H1 (cell line): Measurements from ENCODE around the gene MARCHF10. TPM values are rescaled to one million over a fixed set of nuclear protein-coding genes. Genes with fewer than 3 reads are reported as not detected.

Experiments used
- CTCF ChIA-PET: fragments of 300-600 bp; sonication (Branson Sonifier 250); formaldehyde crosslinking; loops from one replicate; lab custom pipeline; 2021; ENCODE audit not compliant: partially characterized antibody; lab: Charles Lee
- POLR2A ChIA-PET: fragments of 300-600 bp; sonication (Branson Sonifier 250); formaldehyde crosslinking; loops from one replicate; lab custom pipeline; 2021; ENCODE audit warnings: inconsistent platforms; ENCODE audit not compliant: partially characterized antibody; lab: Charles Lee
- DNase-seq, 2 experiments: peaks; one replicate each; pipeline versions ENCODE4 v3.0.0 to v3.0.0-alpha.2; 2010 to 2022; ENCODE audit warnings: low spot score in 2 of 2, low read depth in 1 of 2, mixed read lengths in 1 of 2
- FAIRE-seq: peaks from 2 replicates; lab custom pipeline; 2011; peaks lifted over from hg19 to GRCh38; lab: Jason Lieb, UNC
- H2AFZ ChIP-seq: 2 replicates; pipeline ENCODE4 v1.8.1; 2012; ENCODE audit warnings: low read length, inconsistent platforms
- H2AK5ac ChIP-seq: 2 replicates; pipeline ENCODE4 v1.6.1; 2013; ENCODE audit warnings: low read depth, low read length
- H2BK120ac ChIP-seq: replicated peaks from 2 replicates; pipeline ENCODE3; 2013; ENCODE audit warnings: low read depth, low read length, inconsistent platforms
- H2BK12ac ChIP-seq: 2 replicates; pipeline ENCODE4 v1.6.1; 2013; ENCODE audit warnings: low read depth, low read length
- H2BK15ac ChIP-seq: 2 replicates; pipeline ENCODE4 v1.6.1; 2013; ENCODE audit warnings: low read length
- H2BK20ac ChIP-seq: 2 replicates; pipeline ENCODE4 v1.6.1; 2013; ENCODE audit warnings: low read length
- H2BK5ac ChIP-seq: 2 replicates; pipeline ENCODE4 v1.6.1; 2013; ENCODE audit warnings: low read depth, low read length
- H3K14ac ChIP-seq: 2 replicates; pipeline ENCODE4 v1.6.1; 2013; ENCODE audit warnings: inconsistent platforms; ENCODE audit not compliant: insufficient read length
- H3K18ac ChIP-seq: 2 replicates; pipeline ENCODE4 v1.6.1; 2013; ENCODE audit warnings: low read length; ENCODE audit errors: extremely low read depth
- H3K23ac ChIP-seq: 2 replicates; pipeline ENCODE4 v1.6.1; 2013; ENCODE audit warnings: inconsistent platforms; ENCODE audit not compliant: insufficient read length
- H3K23me2 ChIP-seq: 2 replicates; pipeline ENCODE4 v1.6.1; 2013; ENCODE audit warnings: low read depth, low read length
- H3K27ac ChIP-seq: 2 replicates; pipeline ENCODE4 v1.6.1; 2011; ENCODE audit warnings: low read depth, low read length, inconsistent platforms
- H3K27me3 ChIP-seq, 4 experiments: replicated peaks in 1 of 4; 1 replicate in 1 of 4; 2 replicates in 3 of 4; pipeline versions ENCODE4 v1.6.1 to v1.8.1; 2011 to 2013; ENCODE audit warnings: low read length in 3 of 4, mild to moderate bottlenecking in 3 of 4, inconsistent platforms in 2 of 4, mixed read lengths in 2 of 4, moderate library complexity in 1 of 4; ENCODE audit not compliant: control insufficient read depth in 3 of 4, insufficient read depth in 3 of 4; ENCODE audit errors: extremely low read depth in 1 of 4
- H3K36me3 ChIP-seq, 4 experiments: 2 replicates each; pipeline versions ENCODE4 v1.6.1 to v1.8.1; 2011 to 2013; ENCODE audit warnings: mild to moderate bottlenecking in 4 of 4, low read length in 3 of 4, moderate library complexity in 2 of 4, control low read depth in 1 of 4, inconsistent platforms in 1 of 4; ENCODE audit not compliant: insufficient read depth in 4 of 4, control insufficient read depth in 2 of 4
- H3K4ac ChIP-seq: replicated peaks from 2 replicates; pipeline ENCODE3; 2013; ENCODE audit warnings: low read length, low read depth, mixed read lengths, inconsistent platforms; ENCODE audit not compliant: insufficient read length
- H3K4me1 ChIP-seq, 4 experiments: replicated peaks in 1 of 4; 1 replicate in 1 of 4; 2 replicates in 3 of 4; pipeline versions ENCODE4 v1.6.1 to v1.8.1; 2011 to 2013; ENCODE audit warnings: low read length in 3 of 4, inconsistent platforms in 2 of 4, mixed read lengths in 1 of 4; ENCODE audit not compliant: insufficient read depth in 4 of 4, control insufficient read depth in 3 of 4
- H3K4me2 ChIP-seq, 2 experiments: 2 replicates each; pipeline versions ENCODE4 v1.6.1 to v1.8.1; 2011 to 2013; ENCODE audit warnings: low read depth in 2 of 2, low read length in 2 of 2, control low read depth in 1 of 2, inconsistent platforms in 1 of 2, mild to moderate bottlenecking in 1 of 2; ENCODE audit not compliant: insufficient read depth in 1 of 2
- H3K4me3 ChIP-seq, 4 experiments: fragments of 200-600, 300-600 bp in 1 of 4; sonication (generic), shearing (Covaris generic), sonication (Bioruptor Twin) in 1 of 4; 2 replicates each; pipeline versions ENCODE4 v1.5.1 to v1.8.1; 2011 to 2016; ENCODE audit warnings: low read length in 4 of 4, low read depth in 3 of 4, control low read depth in 2 of 4, inconsistent platforms in 2 of 4, mild to moderate bottlenecking in 2 of 4, mixed read lengths in 1 of 4, moderate library complexity in 1 of 4; ENCODE audit not compliant: insufficient read depth in 2 of 4; ENCODE audit errors: extremely low read depth in 1 of 4
- H3K56ac ChIP-seq: replicated peaks from 2 replicates; pipeline ENCODE3; 2013; ENCODE audit warnings: low read depth, mild to moderate bottlenecking, mixed read lengths, low read length, inconsistent platforms; ENCODE audit not compliant: insufficient read length
- H3K79me1 ChIP-seq: 2 replicates; pipeline ENCODE4 v1.6.1; 2013; ENCODE audit warnings: low read depth, low read length, control low read depth
- H3K79me2 ChIP-seq, 2 experiments: 2 replicates each; pipeline versions ENCODE4 v1.6.1 to v1.8.1; 2012 to 2013; ENCODE audit warnings: low read length in 2 of 2, mild to moderate bottlenecking in 2 of 2, inconsistent platforms in 1 of 2; ENCODE audit not compliant: insufficient read depth in 2 of 2, control insufficient read depth in 1 of 2
- H3K9ac ChIP-seq, 4 experiments: replicated peaks in 1 of 4; 1 replicate in 1 of 4; 2 replicates in 3 of 4; pipeline versions ENCODE4 v1.6.1 to v1.8.1; 2011 to 2013; ENCODE audit warnings: low read depth in 3 of 4, low read length in 3 of 4, control low read depth in 2 of 4, mild to moderate bottlenecking in 2 of 4, moderate library complexity in 2 of 4, inconsistent platforms in 1 of 4; ENCODE audit errors: extremely low read depth in 1 of 4
- H3K9me3 ChIP-seq, 2 experiments: 2 replicates each; pipeline versions ENCODE4 v1.6.1 to v1.8.1; 2012 to 2013; ENCODE audit warnings: mild to moderate bottlenecking in 2 of 2, moderate library complexity in 2 of 2, control low read depth in 1 of 2, inconsistent platforms in 1 of 2, low read depth in 1 of 2, low read length in 1 of 2, mixed read lengths in 1 of 2; ENCODE audit not compliant: insufficient read depth in 2 of 2
- H4K20me1 ChIP-seq, 2 experiments: replicated peaks in 1 of 2; 2 replicates each; pipeline versions ENCODE3 to v1.8.1; 2011 to 2013; ENCODE audit warnings: inconsistent platforms in 2 of 2, low read length in 2 of 2, mild to moderate bottlenecking in 1 of 2; ENCODE audit not compliant: insufficient read depth in 2 of 2, control insufficient read depth in 1 of 2
- H4K5ac ChIP-seq: 2 replicates; pipeline ENCODE4 v1.6.1; 2013; ENCODE audit warnings: low read length, low read depth, mixed read lengths, inconsistent platforms; ENCODE audit not compliant: insufficient read length
- H4K8ac ChIP-seq: 2 replicates; pipeline ENCODE4 v1.8.0; 2013; ENCODE audit warnings: mild to moderate bottlenecking, moderate library complexity, low read length, inconsistent platforms; ENCODE audit not compliant: insufficient read depth; ENCODE audit errors: extremely low read depth
- H4K91ac ChIP-seq: replicated peaks from 2 replicates; pipeline ENCODE3; 2013; ENCODE audit warnings: low read length, mixed read lengths, inconsistent platforms; ENCODE audit not compliant: insufficient read length
- BACH1 ChIP-seq: IDR thresholded peaks from 2 replicates; pipeline ENCODE4 v1.6.1; 2012; ENCODE audit warnings: low read length, improper control_type of control experiment
- E2F6 ChIP-seq: IDR thresholded peaks from 2 replicates; pipeline ENCODE4 v1.6.1; 2012; ENCODE audit warnings: inconsistent platforms
- KDM4A ChIP-seq: IDR thresholded peaks from one replicate; pipeline ENCODE4 v1.7.1; 2012; ENCODE audit warnings: low read depth, mild to moderate bottlenecking, moderate library complexity, low read length, inconsistent platforms; ENCODE audit not compliant: severe bottlenecking
- NRF1 ChIP-seq: IDR thresholded peaks from 2 replicates; pipeline ENCODE4 v1.6.1; 2011; ENCODE audit warnings: mild to moderate bottlenecking, low read depth, low read length, improper control_type of control experiment
- PHF8 ChIP-seq: fragments of 200-600 bp; sonication (generic); conservative IDR thresholded peaks from 2 replicates; pipeline ENCODE4 v1.7.1; 2012; ENCODE audit warnings: low read depth, mild to moderate bottlenecking, inconsistent platforms, low read length, moderate library complexity
- RAD21 ChIP-seq, 2 experiments: IDR thresholded peaks in 1 of 2; conservative IDR thresholded peaks in 1 of 2; 2 replicates each; pipeline ENCODE4 v1.6.1; 2011; ENCODE audit warnings: low read depth in 2 of 2, low read length in 2 of 2, improper control_type of control experiment in 1 of 2, inconsistent platforms in 1 of 2, mild to moderate bottlenecking in 1 of 2, moderate library complexity in 1 of 2
- RFX5 ChIP-seq: IDR thresholded peaks from 2 replicates; pipeline ENCODE4 v1.6.1; 2011; ENCODE audit warnings: low read depth, low read length, improper control_type of control experiment, borderline replicate concordance
- SRF ChIP-seq: IDR thresholded peaks from 2 replicates; pipeline ENCODE4 v1.6.1; 2011; ENCODE audit warnings: mild to moderate bottlenecking, low read depth, low read length, moderate library complexity
- WGBS, 2 experiments: shearing (Covaris generic) in 1 of 2; methylation state at CpG; one replicate each; pipeline versions ENCODE4 v1.1.6 to v1.1.7; 2013 to 2015; ENCODE audit warnings: low lambda C conversion rate in 2 of 2, mixed read lengths in 2 of 2, inconsistent platforms in 1 of 2, low coverage in 1 of 2, missing lambda C conversion rate in 1 of 2; ENCODE audit not compliant: insufficient replicate concordance in 2 of 2, insufficient coverage in 1 of 2, insufficient read length in 1 of 2; ENCODE audit errors: extremely low coverage in 1 of 2, missing lambda C conversion rate in 1 of 2; 5-methylcytosine and 5-hydroxymethylcytosine counted together
- long read RNA-seq, 2 experiments: library from RNA in 1 of 2; library from capped mRNA in 1 of 2; stranded (forward); transcript quantifications; one replicate each; pipeline ENCODE4 v2.0.0, GENCODE V29; 2021; ENCODE audit warnings: inconsistent platforms in 1 of 2
- polyA minus RNA-seq, 3 experiments: library from RNA; depleted of rRNA, polyadenylated mRNA; stranded (reverse); fragments of >200 nt; gene quantifications; 1 replicate in 2 of 3; 2 replicates in 1 of 3; pipeline ENCODE4 v1.2.3, GENCODE V29; 2011
- polyA plus RNA-seq, 7 experiments: library from polyadenylated mRNA; depleted of rRNA in 3 of 7; stranded (reverse) in 5 of 7; unstranded in 2 of 7; fragments of >200 nt in 5 of 7; fragments of 200-250 nt in 2 of 7; gene quantifications; 1 replicate in 5 of 7; 2 replicates in 1 of 7; 4 replicates in 1 of 7; pipeline versions ENCODE4 v1.2.1 to v1.2.3, GENCODE V29; 2011 to 2013; ENCODE audit warnings: missing spikeins in 2 of 7, mixed read lengths in 2 of 7
- total RNA-seq: library from RNA; stranded (reverse); fragmentation: NEBNext Ultra II Directional; extraction: Animal tissue kit (Norgen Biotek cat#: 25700); gene quantifications from 2 replicates; pipeline ENCODE4 v1.2.1, GENCODE V29; 2021

The MARCHF10 gene
- total RNA-seq (0.48 and 1.1 TPM in 2 replicates), polyA plus RNA-seq (2011; rRNA removed) (0.73 and 1.3 TPM in 2 replicates), polyA minus RNA-seq (2011; rRNA and poly(A)+ RNA removed) (0.32 TPM in 2 replicates)
- polyA plus RNA-seq (2011; cell fraction: cytosol; rRNA removed): 0.31 TPM
- polyA plus RNA-seq (2011; cell fraction: nucleus; rRNA removed): 0.78 TPM
- 0.59 to 1.1 TPM (median 0.63 TPM) in 4 replicates for polyA plus RNA-seq (2012, experiment 1 of 2)
- 0.81 TPM for polyA plus RNA-seq (2012, experiment 2 of 2)
- 0.41 TPM for polyA plus RNA-seq (2013, experiment 1 of 2)
- polyA plus RNA-seq (2013, experiment 2 of 2): 0.53 TPM
- not detected for polyA minus RNA-seq (2011; cell fraction: cytosol; rRNA and poly(A)+ RNA removed)
- 0.80 TPM for polyA minus RNA-seq (2011; cell fraction: nucleus; rRNA and poly(A)+ RNA removed)
- long read RNA-seq, experiment 1, partial matches to known transcripts: 1 of 1 reads
- long read RNA-seq, experiment 1, other reads (novel, unspliced or antisense): 0 of 1 reads
- long read RNA-seq, experiment 2: 0 reads

DNA sequence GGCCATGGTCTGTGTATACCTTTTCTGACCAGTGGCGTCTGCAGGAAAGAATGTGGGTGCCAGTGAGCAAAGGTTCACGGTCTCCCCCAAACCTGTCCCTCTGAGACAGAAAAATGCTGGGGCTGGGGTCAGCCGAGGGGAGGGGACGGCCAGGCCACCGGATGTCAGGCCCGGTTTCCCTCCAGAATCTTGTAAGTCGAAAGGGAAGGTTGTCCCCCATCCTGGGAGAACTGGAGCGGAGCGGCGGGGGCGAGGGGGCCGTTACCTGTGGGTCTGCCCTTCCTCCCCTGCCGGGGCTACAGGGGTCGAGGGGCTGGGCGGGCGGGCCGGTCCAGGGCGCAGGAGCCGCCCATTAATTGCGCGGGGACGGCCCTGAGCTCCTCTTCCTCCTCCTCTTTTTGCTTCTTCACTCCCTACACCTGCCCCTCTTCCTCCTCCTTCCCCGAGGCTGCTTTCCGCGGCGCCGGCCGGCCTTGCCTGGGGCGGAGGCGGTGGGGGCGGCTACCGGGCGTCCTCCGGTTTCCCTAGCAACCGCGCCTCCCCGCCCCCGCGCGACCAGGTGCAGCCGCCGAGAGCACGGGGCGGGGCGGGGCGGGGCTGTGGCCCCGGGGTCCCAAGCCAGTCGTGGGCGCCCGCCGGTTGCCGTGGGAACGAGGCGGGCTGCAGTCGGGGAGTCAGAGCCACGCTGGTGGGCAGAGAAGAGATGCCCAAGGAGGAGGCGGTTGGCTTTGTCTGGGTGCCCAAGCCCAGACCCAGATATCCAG is at the start of gene MARCHF10:
MARCHF10 (minus strand) TSS at position 503 of the 764 bp plus-strand sequence. CDS start 6,579 bp downstream, outside the sequence.
- Histone ChIP-seq H4K91ac (no peak within 1 kb of the TSS), H3K4me3 (peak within 1 kb of the TSS; percentile 20 to 61 (median 43)), H3K27ac (no peak within 1 kb of the TSS), H2BK15ac (no peak within 1 kb of the TSS), H2BK12ac (no peak within 1 kb of the TSS), H3K14ac (no peak within 1 kb of the TSS), H3K4ac (no peak within 1 kb of the TSS), H2AK5ac (no peak within 1 kb of the TSS), H3K27me3 (no peaks in the 10 kb centered on the region), H3K9me3 (no peaks in the 10 kb centered on the region), H2BK20ac (no peak within 1 kb of the TSS), H2BK5ac (no peak within 1 kb of the TSS), H3K23me2 (no peaks in the 10 kb centered on the region), H3K79me1 (no peaks in the 10 kb centered on the region), H4K5ac (no peak within 1 kb of the TSS), H3K9ac (no peak within 1 kb of the TSS; a peak in 2 of 7 replicates), H3K56ac (no peak within 1 kb of the TSS), H3K4me2 (peak within 1 kb of the TSS; percentile 64 to 71), H2AFZ (0 out of 2 replicates have a peak within 1 kb of the TSS, but pooled peaks have one; percentile 55), H4K20me1 (no peaks in the 10 kb centered on the region), H3K79me2 (no peaks in the 10 kb centered on the region), H3K36me3 (no peaks in the 10 kb centered on the region; a peak in 1 of 8 replicates), H2BK120ac (no peak within 1 kb of the TSS), H3K18ac (no peak within 1 kb of the TSS; the same call in 1 of the 2 replicates), H3K23ac (no peak within 1 kb of the TSS), H4K8ac (no peak within 1 kb of the TSS; the same call in 1 of the 2 replicates), H3K4me1 (peaks cover 0 to 3% (median 2%) of the 10 kb centered on the region in 4 experiments; a peak in 1 of 7 replicates)
- FAIRE-seq: no peak
- DNase-seq: peak in 1 of 2 experiments; percentile 78
- WGBS, 2 experiments: 10% methylated on average over 24 of the region's 57 CpGs; no CpG with 5 or more reads in 1 of the 2 experiments
- ChIA-PET CTCF (no interaction called here), POLR2A (no interaction called here)
- TF ChIP-seq KDM4A: no peak
- no peak for TF ChIP-seq SRF
- 0 out of 2 replicates have a peak, but pooled peaks have one; percentile 32 for TF ChIP-seq PHF8
- no peak for TF ChIP-seq NRF1
- no peak for TF ChIP-seq RFX5
- 0 out of 2 replicates have a peak, but pooled peaks have one; percentile 23 for TF ChIP-seq BACH1
- 0 out of 4 replicates have a peak, but pooled peaks of 1 of the 2 experiments have one; percentile 4 for TF ChIP-seq RAD21 (IDR thresholded peaks at IDR 0.05 in 1 of 2, conservative IDR thresholded peaks at IDR 0.05 in 1 of 2; ENCODE audit: low read depth in 2 of 2, low read length in 2 of 2)
- peak; percentile 36; the same call in 1 of the 2 replicates for TF ChIP-seq E2F6
